Stimulated activated CD4-positive, alpha-beta T cell treated with anti-CD3 and anti-CD28 coated beads, TNF-alpha, amount 100 ng/mL, for 48 hours (primary cell): Measurements from ENCODE around the gene MPG.

Experiments used
- DNase-seq, 3 donors: peaks; one replicate each; pipeline ENCODE4 v3.0.0-alpha.2; 2020; ENCODE audit warnings: low read depth in 3 of 3

The MPG gene

DNA sequence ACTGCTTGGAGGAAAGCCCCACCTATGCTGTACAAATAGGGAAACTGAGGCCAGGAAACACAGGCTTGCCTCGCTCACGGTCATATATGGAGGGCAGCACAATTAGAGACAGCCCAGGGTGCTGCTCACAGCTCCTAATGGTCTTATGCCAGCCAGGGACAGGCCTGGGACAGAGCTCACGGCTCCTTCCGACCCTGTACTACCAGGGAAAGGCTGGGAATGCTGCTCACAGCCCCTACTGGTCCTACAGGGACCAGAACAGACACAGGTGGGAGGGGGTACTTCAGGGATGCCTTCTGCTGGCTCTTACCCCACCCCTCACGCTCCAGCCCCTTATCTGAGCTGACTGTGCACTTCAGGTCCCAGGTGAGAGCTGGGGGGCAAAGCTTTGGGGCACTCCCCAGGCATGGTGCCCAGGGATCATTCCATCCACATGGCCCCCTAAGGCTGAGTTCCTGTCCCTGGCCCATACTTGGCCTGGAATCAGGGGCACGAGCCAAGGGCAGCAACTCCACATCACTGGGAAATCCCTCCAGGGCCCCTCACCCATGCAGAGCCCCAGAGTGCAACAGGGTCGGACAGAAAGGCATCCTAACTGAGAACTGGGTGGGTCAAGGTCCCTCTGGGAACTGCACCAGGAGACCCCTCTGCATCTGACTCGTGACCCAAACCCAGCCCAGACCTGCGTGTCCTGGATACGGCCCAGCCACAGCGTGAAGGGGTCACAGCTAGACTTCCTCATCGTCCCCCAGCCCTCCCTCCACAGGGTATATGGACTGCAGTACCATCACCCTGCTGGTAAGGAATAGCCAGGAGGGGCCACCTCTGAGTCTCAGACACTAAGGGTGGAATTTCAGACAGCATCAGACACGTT, 11.5 kb upstream of the MPG start:
- no peak for DNase-seq

DNA sequence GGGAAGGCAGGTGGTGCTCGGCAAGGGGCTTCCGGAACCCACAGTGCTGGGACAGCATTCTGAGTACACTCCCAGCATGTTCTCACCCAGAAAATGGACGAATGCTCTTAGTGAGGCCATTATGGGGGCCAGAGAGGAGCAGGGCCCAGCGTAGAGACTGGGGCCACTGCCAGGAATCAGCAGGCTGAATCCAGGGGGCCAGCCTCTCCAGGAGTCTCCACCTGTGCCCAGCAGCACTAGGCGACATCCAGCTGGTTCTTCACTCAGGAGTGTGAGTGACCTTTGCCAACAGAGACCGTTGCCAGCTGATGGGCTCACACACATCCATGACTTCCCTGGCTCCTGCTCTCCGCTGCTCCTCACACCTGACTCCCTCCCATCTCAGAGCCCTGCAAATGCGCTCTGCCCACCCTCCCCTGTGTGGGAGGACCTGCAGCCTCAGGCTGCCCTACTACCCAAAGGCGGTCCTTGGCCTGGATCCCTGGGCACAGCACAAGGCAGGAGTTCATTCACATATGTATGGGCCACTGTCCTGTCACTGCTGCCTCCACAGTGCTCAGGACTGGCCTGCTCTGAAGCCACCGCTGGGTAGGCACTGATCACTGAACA, 10.7 kb upstream of the MPG start:
- no peak for DNase-seq

DNA sequence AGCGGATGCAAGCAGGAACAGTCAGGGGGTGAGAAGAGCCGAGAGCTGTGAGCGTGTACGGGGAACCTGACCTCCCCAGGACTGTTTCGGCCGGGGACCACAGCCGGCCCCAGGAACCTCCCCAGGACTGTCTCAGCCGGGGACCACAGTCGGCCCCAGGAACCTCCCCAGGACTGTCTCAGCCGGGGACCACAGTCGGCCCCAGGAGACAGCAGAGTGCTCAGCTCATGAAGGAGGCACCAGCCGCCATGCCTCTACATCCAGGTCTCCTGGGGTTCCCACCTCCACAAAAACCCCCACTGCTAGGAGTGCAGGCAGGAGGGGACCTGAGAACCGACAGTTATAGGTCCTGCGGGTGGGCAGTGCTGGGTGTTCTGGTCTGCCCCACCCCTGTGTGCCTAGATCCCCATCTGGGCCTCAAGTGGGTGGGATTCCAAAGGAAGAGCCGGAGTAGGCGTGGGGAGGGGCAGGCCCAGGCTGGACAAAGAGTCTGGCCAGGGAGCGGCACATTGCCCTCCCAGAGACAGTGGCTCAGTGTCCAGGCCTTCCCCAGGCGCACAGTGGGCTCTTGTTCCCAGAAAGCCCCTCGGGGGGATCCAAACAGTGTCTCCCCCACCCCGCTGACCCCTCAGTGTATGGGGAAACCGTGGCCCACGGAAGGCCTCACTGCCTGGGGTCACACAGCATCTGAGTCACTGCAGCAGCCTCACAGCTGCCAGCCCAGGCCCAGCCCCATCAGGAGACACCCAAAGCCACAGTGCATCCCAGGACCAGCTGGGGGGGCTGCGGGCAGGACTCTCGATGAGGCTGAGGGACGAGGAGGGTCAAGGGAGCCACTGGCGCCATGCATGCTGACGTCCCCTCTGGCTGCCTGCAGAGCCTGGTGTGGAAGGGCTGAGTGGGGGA, 9.9 kb upstream of the MPG start:
- no peak for DNase-seq

DNA sequence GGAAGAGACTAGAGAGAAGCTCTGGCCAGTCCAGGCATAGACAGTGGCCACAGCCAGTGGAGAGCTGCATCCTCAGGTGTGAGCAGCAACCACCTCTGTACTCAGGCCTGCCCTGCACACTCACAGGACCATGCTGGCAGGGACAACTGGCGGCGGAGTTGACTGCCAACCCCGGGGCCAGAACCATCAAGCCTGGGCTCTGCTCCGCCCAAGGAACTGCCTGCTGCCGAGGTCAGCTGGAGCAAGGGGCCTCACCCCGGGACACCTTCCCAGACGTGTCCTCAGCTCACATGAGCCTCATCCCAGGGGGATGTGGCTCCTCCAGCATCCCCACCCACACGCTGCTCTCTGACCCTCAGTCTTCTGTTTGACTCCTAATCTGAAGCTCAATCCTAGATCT, 8.8 kb upstream of the MPG start:
- DNase-seq = no peak

DNA sequence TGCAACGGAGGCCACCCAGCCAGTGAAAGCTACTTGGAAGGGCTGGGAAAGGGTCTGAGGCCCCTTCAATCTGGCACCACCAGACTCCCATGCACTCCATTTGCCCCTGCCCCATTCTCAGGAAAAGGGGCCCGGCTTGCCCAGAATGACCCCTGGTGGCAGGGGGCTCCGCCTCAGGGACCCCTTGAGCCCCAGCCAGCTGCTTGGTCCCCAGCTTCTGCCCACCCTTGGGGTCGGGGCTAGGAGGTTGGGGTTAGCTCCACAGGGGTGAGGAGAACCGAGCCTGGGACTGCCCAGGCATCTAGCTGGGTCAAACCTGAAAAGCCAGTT, 6.8 kb upstream of the MPG start:
- DNase-seq = no peak

DNA sequence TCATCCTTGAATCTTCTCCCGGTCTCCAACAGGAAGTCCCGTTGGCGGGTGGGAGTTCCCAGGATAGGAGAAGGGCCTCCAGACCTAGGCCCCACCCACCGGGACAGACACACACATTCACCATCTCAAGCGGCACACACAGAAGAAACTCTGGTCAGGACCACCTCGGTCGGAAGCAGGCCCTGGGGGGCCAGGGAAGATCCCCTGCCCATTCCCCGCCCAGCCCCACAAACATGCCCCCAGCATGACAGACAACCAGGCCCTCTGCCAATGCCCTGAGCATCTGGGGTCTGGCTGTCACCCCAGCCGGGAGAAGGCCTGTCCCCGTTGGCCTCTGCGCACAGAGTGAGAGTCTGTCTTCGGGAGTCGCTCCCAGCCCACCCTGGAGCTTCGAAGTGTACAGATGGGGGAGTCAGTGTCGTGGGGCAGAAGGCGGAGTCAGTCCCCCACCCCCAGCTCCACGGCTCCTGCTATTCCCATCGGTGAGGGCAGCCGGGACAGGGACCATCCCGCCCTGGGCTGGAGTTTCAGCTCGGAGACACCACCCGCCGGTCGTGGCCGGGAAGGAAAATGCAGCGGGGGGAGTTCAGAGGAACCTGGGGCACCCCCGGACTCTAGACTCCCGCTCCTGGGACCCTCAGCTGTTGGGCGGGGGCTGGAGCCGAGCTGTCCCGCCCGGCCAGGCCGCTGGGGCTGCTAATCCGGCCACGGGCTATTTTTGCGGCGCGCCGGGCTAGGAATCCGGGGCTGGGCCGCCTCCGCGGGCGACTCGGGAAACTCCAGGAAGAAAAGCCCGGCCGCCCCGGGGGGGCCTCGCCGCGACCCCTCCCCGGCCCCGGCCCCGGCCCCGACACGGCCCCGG, 6.3 kb upstream of the MPG start:
- DNase-seq = no peak

DNA sequence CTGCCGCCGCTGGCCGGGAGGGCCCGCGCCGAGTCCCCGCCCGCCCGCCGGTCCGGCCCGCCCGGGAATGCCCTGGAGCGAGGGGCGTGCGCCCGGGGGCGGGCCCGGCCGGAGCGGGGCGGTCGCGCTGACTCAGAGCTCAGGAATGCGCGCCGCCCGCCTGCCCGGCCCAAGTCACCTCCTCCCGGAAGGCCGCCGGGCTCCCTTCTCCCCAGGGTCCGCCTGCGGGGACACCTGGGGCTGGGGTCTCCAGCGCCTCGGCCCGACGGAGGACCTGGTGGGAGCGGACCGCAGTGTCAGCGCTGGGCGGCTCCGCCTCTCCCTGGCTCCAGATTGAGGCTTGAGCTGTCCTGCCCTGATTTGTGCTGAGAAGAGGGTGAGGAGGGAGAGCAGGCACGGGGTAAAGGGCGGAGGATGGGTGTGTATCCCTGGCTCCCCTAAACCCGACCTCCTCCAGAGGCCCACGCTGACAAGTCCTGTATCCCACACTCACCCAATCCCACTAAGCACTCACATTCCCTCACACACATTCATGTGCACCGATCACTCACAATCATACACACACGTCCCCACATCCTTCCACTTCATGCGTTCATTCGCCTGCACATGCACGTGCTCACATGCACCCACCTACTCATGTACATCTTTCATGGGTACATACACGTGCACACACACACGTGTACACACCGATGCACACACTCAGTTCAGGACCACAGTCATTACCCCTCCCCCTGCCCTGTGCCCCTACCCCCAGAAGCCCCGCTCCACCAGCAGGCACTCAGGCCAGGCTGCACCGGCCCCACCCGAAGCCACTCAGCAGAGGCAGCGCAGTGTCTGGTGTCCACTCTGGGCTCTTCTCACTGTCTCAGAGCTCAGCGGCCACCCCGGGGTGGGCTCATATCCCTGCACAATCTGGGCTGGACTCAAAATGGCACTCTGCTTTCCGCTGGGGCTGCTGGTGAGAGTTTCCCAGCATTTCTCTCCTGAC, 5.2 kb upstream of the MPG start, which contains the start of gene RHBDF1:
Gene RHBDF1 (minus strand): TSS at position 71 of the 988 bp plus-strand sequence. CDS start 7,616 bp downstream, outside the sequence.
- no peak for DNase-seq

DNA sequence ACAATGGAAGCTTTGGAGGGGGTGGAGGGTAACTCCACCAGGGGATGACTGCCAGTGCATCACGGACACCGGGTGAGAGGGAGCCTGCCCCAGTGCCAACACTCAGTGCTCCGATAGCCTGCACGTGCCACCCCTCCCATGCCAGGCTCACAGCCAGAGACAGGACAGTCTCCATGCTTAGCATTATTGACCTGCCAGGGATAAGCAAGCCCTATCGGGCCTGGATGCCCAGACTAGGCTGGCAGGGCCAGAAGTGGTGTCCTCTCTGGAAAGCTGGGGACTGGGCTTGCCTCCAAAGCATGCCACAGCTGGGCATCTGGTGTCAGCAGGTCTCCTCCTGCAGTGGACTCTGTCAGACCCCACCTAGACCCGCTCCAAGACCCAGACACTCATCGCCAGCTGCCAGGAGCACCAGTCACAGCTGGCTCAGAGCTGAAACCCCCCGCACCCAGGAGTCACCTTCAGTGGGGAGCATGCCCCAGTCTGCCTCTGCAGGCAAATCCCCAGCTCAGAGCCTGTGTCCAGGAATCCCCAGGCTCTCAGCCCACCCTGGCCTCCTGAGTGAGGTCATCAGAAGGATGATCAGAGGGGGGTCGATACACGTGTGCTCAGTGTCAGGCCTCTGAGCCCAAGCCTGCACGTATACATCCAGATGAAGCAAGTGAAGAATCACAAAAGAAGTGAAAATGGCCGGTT, 3.8 kb upstream of the MPG start:
- no peak for DNase-seq

DNA sequence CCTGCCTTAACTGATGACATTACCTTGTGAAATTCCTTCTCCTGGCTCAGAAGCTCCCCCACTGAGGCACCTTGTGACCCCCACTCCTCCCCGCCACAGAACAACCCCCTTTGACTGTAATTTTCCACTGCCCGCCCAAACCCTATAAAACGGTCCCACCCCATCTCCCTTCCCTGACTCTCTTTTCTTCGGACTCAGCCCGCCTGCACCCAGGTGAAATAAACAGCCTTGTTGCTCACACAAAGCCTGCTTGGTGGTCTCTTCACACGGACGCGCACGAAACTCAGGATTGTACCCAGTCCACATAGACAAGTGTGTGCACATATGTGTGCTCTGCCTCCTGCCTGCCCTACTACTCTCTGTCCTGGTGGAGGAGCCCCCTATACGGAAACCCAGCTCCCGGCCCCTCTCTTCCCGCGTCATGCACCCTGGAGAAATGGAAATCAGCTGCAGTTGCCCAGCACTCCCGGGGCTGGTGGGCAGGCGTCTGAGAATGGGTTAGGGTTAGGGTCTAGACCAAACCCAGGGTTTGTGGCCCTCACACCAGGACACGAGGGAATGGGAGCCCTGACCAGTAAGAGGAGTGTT, 3.2 kb upstream of the MPG start:
- no peak for DNase-seq

DNA sequence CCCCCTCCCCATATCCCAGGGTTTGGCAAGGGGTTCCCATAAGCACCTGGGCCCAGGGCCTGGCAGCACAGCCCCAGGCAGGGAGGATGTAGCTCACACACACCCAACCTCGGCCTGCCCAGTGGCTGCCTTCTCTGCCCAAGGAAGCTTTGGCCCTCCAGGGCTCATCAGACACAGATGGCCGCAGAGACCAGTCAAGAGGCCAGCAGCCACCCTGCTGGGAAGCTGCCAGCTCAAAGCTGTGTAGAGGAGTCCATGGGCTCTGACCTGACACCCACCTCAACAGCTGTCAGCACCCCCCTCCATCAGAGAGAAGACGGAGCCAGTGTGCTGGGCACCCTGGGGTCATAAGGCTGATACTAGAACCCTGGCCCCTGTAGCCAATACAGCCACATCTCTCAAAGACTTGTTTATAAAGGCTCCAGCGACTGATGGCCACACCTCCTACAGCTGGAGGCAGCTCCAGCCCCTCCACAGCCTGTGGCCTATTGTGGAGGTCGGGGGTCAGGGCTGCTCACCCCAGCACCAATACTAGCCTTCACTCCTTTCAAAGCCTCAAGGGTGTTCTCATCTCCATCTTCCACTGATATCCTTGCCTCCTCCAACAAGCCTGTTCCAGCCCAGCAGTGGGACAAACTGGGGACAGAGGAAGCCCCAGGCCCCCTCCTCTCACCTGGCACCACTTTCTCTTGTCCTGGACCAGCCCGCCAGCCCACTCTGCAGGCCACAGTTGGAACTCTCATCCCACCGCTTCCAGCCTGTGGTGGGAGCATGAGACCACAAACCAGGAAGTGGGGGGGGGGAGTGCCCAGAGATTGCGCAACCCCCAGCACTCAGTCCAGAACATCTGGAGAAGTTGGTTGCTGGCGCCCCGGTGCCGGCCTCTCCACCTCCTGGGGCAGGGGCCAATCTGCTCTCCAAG, 2.2 kb upstream of the MPG start:
- no peak for DNase-seq

DNA sequence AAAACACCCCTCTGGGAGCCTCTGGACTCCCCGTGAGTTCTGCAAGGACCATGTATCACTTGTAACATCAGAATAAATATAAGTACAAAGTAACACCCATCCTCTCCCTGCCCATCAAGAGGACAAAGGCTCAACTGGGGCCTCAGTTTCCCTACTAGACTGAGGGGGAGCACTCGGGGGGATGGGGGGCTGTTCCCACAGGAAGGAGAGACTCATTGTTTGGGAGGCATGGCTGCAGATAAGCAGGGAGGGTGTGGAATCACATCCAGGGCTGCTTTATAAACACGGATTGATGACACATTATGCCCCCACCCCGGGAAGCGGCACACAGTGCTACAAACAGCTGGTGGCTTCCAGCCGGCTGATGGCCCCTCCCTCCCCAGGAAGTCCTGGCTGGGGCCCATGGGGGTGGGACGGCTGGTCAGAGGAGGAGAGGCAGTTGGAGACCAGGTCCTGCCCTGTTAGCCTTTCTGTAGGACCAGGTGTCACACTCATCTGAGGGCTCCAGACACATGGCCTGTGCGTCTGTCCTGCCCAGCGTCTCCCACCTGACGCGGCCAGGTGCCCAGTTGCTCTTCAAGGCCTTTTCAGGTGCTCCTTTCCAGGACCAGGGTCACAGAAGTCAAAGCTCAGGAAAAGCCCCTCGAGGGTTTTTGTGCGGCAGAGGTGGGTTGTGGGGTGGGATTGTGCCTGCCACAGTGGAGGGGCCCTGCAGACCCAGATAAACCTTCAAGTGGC, 1.3 kb upstream of the MPG start:
- DNase-seq = no peak

DNA sequence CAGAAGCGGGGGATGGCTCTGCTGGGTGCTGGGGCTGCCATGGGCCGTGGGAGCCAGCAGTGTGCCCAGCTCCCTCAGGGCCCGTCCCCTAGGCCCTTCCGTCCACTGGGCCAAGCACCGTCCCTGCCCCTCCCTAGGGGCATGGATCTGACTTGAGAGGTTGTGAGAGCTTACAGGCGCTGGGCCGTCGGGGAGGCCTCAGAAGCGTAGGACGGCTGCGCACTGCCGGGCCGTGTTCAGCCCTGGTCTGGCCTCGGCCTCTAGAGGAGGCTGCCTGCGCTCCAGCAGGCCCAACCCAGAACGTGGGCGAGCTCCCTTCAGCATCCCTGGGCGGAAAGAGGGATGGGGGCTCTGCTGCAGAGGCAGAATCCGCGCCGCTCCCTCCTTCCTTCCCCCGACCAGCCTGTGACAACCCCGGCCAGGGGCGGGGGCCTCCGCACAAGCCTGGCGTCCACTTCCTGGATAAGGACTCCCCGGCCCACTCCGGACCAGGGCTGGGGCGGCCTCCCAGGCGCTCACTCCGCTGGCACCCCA, 685 bp upstream of the MPG start:
- peak in 2 of 3 donors; percentile 12 to 31 for DNase-seq

DNA sequence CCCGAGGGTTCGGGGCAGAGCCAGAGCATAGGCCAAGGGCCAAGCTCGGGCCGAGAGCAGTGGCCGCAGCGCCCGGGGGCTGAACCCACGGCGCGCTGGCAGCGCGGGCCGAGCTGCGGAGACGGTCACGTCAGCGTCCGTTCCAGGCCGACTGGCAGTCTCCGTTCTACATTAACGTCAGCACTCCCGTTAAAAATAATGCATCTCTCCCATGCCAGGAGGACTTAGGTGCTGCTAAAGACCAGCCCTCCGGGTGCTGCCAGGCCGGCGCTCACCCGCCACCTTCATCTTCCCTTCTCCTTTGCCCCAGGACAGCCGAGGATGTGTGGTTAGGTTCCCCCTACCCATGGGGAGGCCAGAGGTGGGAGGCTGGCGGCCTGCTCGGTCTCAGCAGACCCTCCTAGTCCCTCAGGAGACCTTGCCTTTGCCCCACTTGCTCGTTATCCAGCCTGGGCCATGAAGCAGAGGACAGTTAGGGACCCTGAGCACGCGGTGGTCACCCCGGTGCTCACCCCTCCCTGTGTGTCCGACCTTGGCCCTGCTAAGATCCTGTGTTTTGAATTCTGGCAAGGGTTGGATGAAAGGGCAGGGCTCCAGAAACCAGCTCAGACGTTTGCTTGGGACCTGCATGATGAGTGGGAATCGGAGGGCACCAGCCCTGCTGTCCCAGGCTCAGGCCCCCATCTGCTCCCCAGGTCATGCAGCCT, 572 bp downstream of the MPG start:
- DNase-seq = peak in 1 of 3 donors; percentile 19

DNA sequence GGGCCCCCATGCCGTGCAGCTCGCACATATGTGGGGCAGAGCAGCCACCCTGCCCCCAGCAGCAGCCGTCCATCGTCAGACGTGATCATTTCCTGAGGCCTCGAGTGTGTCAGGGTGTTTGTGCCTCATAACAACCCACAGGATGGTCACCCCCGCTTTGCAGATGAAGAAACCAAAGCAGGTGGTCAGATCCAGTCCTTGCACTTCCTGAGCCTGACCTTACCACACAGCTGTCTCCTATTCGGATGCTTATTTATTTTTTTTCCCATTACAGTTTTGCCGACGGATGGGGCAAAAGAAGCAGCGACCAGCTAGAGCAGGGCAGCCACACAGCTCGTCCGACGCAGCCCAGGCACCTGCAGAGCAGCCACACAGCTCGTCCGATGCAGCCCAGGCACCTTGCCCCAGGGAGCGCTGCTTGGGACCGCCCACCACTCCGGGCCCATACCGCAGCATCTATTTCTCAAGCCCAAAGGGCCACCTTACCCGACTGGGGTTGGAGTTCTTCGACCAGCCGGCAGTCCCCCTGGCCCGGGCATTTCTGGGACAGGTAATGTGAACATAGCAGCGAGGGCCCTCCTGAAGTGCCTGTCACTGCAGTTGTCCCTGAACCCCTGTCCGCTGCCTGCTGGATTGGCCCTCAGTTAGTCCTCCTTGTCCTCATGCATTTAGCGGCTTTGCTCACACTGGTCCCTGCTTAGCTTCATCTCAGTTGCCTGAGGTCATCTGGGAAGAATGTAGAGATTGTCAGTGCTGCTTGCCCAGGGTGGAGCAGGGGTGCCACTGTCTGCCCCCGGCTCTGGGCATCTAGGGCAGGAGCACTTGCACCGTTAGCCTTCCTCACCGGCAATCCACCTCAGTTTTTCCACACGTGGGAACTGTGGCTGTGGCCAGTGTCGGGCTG, 1.4 kb downstream of the MPG start:
- no peak for DNase-seq

DNA sequence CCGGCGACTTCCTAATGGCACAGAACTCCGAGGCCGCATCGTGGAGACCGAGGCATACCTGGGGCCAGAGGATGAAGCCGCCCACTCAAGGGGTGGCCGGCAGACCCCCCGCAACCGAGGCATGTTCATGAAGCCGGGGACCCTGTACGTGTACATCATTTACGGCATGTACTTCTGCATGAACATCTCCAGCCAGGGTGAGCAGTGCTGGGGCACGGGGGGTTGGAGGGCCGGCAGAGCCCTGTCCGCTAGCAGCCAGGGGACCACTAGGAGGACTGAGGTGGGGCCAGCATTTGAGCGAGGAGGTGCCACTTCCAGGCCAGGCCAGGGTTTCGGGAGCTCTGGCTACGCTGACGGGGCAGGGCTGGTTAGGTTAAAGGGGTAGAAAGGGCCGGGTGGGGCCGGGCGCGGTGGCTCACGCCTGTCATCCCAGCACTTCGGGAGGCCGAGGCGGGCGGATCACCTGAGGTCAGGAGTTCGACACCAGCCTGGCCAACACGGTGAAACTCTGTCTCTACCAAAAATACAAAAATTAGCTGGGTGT, 5.1 kb downstream of the MPG start:
- no peak for DNase-seq
